Testis (tissue), 3 donors: ENCODE data around the gene RNF227. TPM values are rescaled to one million over a fixed set of nuclear protein-coding genes. Genes with fewer than 3 reads are reported as not detected.

Experiments
- DNase-seq: peaks from one replicate; pipeline ENCODE4 v3.0.0-alpha.2; 2019
- H3K27ac ChIP-seq, 2 donors: fragments of 200-600 bp; sonication (generic); one replicate each; pipeline ENCODE4 v1.5.1; 2019
- H3K27me3 ChIP-seq: fragments of 200-600 bp; sonication (generic); one replicate; pipeline ENCODE4 v1.5.1; 2019
- H3K36me3 ChIP-seq: fragments of 200-600 bp; sonication (generic); one replicate; pipeline ENCODE4 v1.5.1; 2017; ENCODE audit warnings: low read depth; ENCODE audit errors: missing control alignments
- H3K4me1 ChIP-seq: fragments of 200-600 bp; sonication (generic); one replicate; pipeline ENCODE4 v1.5.1; 2019
- H3K4me3 ChIP-seq, 2 donors: fragments of 200-600 bp; sonication (generic); one replicate each; pipeline ENCODE4 v1.5.1; 2017 to 2019
- H3K9me3 ChIP-seq: fragments of 200-600 bp; sonication (generic); one replicate; pipeline ENCODE4 v1.5.1; 2017
- POLR2A ChIP-seq: fragments of 450-650 bp; IDR thresholded peaks from one replicate; pipeline ENCODE4 v1.6.1; 2017; ENCODE audit warnings: antibody characterized with exemption, mild to moderate bottlenecking, moderate library complexity
- WGBS, 2 donors: methylation state at CpG; one replicate each; pipeline ENCODE4 v1.1.5; 2018; 5-methylcytosine and 5-hydroxymethylcytosine counted together
- intact Hi-C: fragments of 100-400 bp; cut with DNase I; formaldehyde crosslinking; loops from one replicate; pipeline ENCODE4 v1.15.1; 2023; ENCODE audit warnings: low total_unique reads
- polyA plus RNA-seq: library from polyadenylated mRNA; stranded (reverse); fragments of 350-450 nt; fragmentation: Illumina TruSeq; extraction: RNeasy Lipid Tissue Mini Kit (QIAGEN cat#74804); gene quantifications from one replicate; pipeline ENCODE4 v1.2.3, GENCODE V29; 2014; ENCODE audit warnings: low read depth, low replicate concordance; ENCODE audit not compliant: insufficient read depth
- total RNA-seq, 2 donors: library from RNA; depleted of rRNA; stranded (reverse); fragments of >200 nt; gene quantifications; one replicate each; pipeline ENCODE4 v1.2.3, GENCODE V29; 2016
- TF ChIP-seq, protein P1 (sequence below), 3 experiments: fragments of 450-650 bp in 2 of 3; fragments of 200-600 bp in 1 of 3; sonication (generic) in 1 of 3; IDR thresholded peaks; one replicate each; pipeline ENCODE4 v1.5.1; 2016 to 2019; ENCODE audit warnings: antibody characterized with exemption in 3 of 3, mild to moderate bottlenecking in 2 of 3, moderate library complexity in 1 of 3

The RNF227 gene
- total and polyA plus RNA-seq, 3 donors from 2014 or later = 6.5 to 27.9 (median 16.2) TPM

DNA sequence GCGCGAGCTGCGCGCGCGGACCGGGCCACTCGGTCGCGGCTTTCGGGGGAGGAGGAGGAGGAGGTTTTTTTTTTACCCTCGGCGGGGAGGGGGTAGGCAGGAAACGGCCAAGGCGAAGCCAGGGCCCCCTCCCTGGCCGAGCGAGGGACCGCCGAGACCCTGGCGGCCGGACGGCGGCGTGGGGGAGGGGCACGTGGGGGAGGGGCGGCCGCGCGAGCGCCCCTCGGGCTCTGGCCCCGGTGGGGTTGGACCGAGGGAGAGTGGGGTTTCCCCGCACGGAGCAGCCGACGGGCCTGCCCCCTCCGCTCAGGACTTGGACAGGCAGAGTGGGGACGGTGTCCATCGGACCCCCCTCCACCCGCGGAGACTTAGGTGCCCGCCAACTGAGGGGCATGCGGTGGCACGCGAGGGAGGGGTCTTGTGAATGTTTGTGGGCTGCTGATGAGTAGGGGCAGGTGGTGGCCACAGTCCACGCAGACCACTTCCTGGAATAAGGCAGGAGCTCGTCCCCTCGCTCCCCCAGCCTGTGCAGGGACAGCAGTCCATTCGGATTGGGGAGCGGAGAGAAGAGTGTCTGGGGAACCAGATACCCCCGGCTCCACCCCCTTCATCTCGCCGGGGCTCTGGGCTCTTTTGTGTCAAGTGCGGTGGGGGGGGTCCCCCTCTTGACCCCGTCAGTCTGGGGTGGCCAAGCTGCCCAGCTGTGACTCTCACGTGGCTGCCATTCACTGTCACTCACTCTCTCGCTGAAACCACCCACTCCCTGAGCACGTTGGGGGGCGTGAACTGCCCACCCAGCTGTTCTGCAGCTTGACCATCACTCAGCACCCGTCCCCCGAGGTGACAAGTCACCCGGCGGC lies 30.5 kb downstream of the RNF227 start:
- Histone ChIP-seq H3K27me3 (no peaks in the 10 kb centered on the region), H3K36me3 (no peaks in the 10 kb centered on the region), H3K27ac (peak overlapping the region; percentile 87 to 91), H3K4me1 (peaks cover 49% of the 10 kb centered on the region), H3K9me3 (no peaks in the 10 kb centered on the region), H3K4me3 (peak overlapping the region; percentile 74 to 78)
- peak; percentile 56 for DNase-seq
- intact Hi-C loops = no loop called here
- TF ChIP-seq, protein P1, sequence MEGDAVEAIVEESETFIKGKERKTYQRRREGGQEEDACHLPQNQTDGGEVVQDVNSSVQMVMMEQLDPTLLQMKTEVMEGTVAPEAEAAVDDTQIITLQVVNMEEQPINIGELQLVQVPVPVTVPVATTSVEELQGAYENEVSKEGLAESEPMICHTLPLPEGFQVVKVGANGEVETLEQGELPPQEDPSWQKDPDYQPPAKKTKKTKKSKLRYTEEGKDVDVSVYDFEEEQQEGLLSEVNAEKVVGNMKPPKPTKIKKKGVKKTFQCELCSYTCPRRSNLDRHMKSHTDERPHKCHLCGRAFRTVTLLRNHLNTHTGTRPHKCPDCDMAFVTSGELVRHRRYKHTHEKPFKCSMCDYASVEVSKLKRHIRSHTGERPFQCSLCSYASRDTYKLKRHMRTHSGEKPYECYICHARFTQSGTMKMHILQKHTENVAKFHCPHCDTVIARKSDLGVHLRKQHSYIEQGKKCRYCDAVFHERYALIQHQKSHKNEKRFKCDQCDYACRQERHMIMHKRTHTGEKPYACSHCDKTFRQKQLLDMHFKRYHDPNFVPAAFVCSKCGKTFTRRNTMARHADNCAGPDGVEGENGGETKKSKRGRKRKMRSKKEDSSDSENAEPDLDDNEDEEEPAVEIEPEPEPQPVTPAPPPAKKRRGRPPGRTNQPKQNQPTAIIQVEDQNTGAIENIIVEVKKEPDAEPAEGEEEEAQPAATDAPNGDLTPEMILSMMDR (IDR thresholded peaks at IDR 0.05) = no peak
- no peak for TF ChIP-seq POLR2A
- 0% methylated on average over 19 to 51 of the region's 64 CpGs for WGBS, 2 donors

DNA sequence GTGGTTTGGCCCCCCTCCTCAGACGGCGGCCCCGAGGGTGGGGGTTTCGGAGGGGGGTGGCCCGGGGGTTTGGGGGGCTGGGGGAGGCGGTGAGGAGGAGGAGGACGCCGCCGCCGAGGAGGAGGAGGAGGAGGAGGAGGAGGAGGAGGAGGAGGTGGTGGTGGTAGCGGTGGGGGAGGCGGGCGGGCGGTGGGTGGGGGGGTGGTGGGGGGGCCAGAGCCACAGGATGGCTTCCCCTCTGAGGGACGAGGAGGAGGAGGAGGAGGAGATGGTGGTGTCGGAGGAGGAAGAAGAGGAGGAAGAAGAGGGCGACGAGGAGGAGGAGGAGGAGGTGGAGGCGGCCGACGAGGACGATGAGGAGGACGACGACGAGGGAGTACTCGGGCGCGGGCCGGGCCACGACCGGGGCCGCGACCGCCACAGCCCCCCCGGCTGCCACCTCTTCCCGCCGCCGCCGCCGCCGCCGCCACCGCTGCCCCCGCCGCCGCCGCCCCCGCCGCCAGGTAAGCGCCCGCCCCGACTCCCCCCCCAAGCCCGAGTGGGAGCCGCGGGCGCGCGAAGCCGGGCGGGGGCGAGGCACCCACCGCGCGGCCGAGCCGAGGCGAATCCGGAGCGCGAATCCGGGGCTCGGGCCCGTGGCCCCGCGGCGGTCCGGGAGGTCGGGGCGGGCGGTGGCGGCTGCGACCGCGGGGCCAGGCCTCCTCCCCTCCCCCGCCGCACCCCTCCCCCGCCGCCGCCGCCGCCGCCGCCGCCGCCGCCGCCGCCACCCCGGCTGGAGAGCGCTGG lies 31.3 kb downstream of the RNF227 start:
- intact Hi-C loops = no loop called here
- H3K27me3 ChIP-seq = no peaks in the 10 kb centered on the region
- peaks cover 46% of the 10 kb centered on the region for H3K4me1 ChIP-seq
- WGBS, 2 donors = 1 to 2% methylated on average over 28 to 51 of the region's 100 CpGs
- peak overlapping the region; percentile 87 to 91 for H3K27ac ChIP-seq
- DNase-seq = peak; percentile 28
- H3K9me3 ChIP-seq = no peaks in the 10 kb centered on the region
- no peak for TF ChIP-seq POLR2A
- TF ChIP-seq, protein P1 (IDR thresholded peaks at IDR 0.05) = no peak
- H3K36me3 ChIP-seq = no peaks in the 10 kb centered on the region
- peak overlapping the region; percentile 74 to 78 for H3K4me3 ChIP-seq

DNA sequence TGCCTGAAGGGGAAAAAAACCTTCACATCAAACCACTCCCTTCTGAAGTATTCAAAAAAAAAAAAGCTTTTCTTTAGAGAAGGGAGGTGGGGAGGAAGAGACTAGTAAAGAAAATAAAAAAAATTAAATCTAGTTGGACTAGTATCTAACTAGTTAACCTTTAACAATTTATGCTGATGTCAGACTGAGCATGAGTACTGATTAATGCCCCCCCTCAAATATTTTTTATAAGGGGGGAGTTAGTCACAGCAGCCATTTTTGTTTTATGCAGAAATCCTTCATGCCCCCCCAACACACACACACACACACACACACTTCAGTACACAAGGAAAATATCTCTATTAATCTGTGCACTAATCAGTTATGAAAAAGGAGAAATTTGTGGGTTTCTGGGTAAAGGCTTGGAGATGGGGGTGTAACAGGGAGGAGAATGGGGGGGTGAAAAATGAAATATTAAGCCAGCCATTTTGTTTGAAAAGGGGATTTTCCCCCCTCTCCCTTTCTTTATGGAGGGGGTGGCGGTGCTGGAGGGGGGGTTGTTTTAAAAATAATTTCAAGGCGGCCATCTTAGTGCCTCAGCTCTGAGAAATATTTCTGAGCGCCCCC lies 32.2 kb downstream of the RNF227 start:
- Histone ChIP-seq H3K27me3 (no peaks in the 10 kb centered on the region), H3K4me3 (peak overlapping the region; percentile 61 to 78), H3K4me1 (peaks cover 38% of the 10 kb centered on the region), H3K36me3 (no peaks in the 10 kb centered on the region), H3K9me3 (no peaks in the 10 kb centered on the region), H3K27ac (peak overlapping the region; percentile 82 to 87)
- TF ChIP-seq, protein P1 (IDR thresholded peaks at IDR 0.05) = no peak
- TF ChIP-seq POLR2A = no peak
- DNase-seq = no peak
- 0 to 3% methylated on average over 3 of the region's 3 CpGs for WGBS, 2 donors
- intact Hi-C loops = no loop called here

DNA sequence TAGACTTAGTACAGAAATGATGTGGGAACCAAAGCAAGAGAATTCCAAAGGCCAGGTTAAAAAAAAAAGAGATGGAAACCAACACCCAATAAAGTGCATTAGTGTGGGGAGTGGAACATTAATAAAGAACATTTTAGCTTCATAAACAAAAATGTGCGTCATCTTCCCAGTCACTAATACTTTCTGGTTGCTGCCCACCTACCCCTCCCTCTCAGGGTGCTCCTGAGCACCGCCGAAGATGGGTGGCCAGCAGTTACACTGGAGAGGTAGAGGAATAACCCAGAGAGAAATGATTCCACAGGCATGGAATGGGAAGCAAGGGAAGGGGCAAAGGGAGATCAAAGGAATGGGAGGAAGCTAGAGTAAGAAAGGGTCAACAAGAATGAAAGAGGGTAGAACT lies 33.5 kb downstream of the RNF227 start:
- WGBS, 2 donors = 71 to 82% methylated on average over 3 of the region's 3 CpGs
- intact Hi-C loops = no loop called here
- no peak for DNase-seq
- no peaks in the 10 kb centered on the region for H3K9me3 ChIP-seq
- peaks cover 25% of the 10 kb centered on the region for H3K4me1 ChIP-seq
- no peaks in the 10 kb centered on the region for H3K36me3 ChIP-seq
- peak overlapping the region in 1 of 2 donors; percentile 87 for H3K27ac ChIP-seq
- no peak overlapping the region for H3K4me3 ChIP-seq
- no peak for TF ChIP-seq POLR2A
- TF ChIP-seq, protein P1 (IDR thresholded peaks at IDR 0.05) = no peak
- H3K27me3 ChIP-seq = no peaks in the 10 kb centered on the region
